ENCODE results near the gene RNF150.

- TF ChIP-seq CREB5 (CRISPR knock-in tag; IDR thresholded peaks at IDR 0.05; ENCODE audit: low read depth) (no peak), POU6F1 (CRISPR knock-in tag; IDR thresholded peaks at IDR 0.05; ENCODE audit: borderline replicate concordance, low read depth) (no peak), ARNTL (CRISPR knock-in tag; IDR thresholded peaks at IDR 0.05; ENCODE audit: borderline replicate concordance, low read depth) (no peak), ZNF8 (CRISPR knock-in tag; IDR thresholded peaks at IDR 0.05) (no peak), ZNF70 (CRISPR knock-in tag; IDR thresholded peaks at IDR 0.05) (no peak), PATZ1 (CRISPR knock-in tag; IDR thresholded peaks at IDR 0.05; ENCODE audit: borderline replicate concordance) (no peak)
These were observed 51.3 kb downstream of the RNF150 start for GRCh38 chr4:141081921-141082395.

Measured in SK-N-SH treated with all-trans-retinoic acid at 6 μM for 48 hours (cell line).